ENCODE measurements around the gene CLDN9.

Gene CLDN9

GRCh38 chr16:3012828-3013420, at the start of gene CLDN9:
Gene CLDN9, plus strand, starts transcription at chr16:3012923. Its CDS starts 440 bp downstream, at chr16:3013363.
- no peak for DNase-seq

- no peak for DNase-seq
Observed at GRCh38 chr16:2963074-2963722, 49.5 kb upstream of the CLDN9 start.

GRCh38 chr16:2963723-2964474, 48.8 kb upstream of the CLDN9 start, which contains the start of gene KREMEN2:
Gene KREMEN2, plus strand, starts transcription at chr16:2964275. Its CDS starts 246 bp downstream, at chr16:2964521.
- DNase-seq, result no peak

- DNase-seq, result peak; percentile 36
Observed at GRCh38 chr16:2964475-2965336, 48.0 kb upstream of the CLDN9 start.

- DNase-seq, result no peak
Observed at GRCh38 chr16:2966043-2966807, 46.5 kb upstream of the CLDN9 start.

GRCh38 chr16:2966808-2967191, 45.9 kb upstream of the CLDN9 start:
- no peak for DNase-seq

GRCh38 chr16:2967211-2967631, 45.5 kb upstream of the CLDN9 start:
- DNase-seq, result no peak

GRCh38 chr16:2967721-2968161, 45.0 kb upstream of the CLDN9 start:
- DNase-seq, result no peak

- DNase-seq, result no peak
Observed at GRCh38 chr16:2968368-2968737, 44.4 kb upstream of the CLDN9 start.

- DNase-seq, result peak; percentile 82
Observed at GRCh38 chr16:2968738-2969544, 43.8 kb upstream of the CLDN9 start, which contains the start of gene PAQR4. Gene PAQR4, plus strand, starts transcription at chr16:2969348. Its CDS starts 327 bp downstream, at chr16:2969675.

- no peak for DNase-seq
Observed at GRCh38 chr16:2969545-2970521, 42.9 kb upstream of the CLDN9 start.

GRCh38 chr16:2970563-2970962, 42.2 kb upstream of the CLDN9 start:
- no peak for DNase-seq

GRCh38 chr16:2971134-2971984, 41.4 kb upstream of the CLDN9 start:
- DNase-seq, result no peak

GRCh38 chr16:2971985-2972784, 40.5 kb upstream of the CLDN9 start:
- no peak for DNase-seq

GRCh38 chr16:2973093-2973492, 39.6 kb upstream of the CLDN9 start:
- DNase-seq, result no peak

- no peak for DNase-seq
Observed at GRCh38 chr16:2973605-2974318, 39.0 kb upstream of the CLDN9 start.

GRCh38 chr16:2974319-2975056, 38.2 kb upstream of the CLDN9 start:
- no peak for DNase-seq
